Astrocyte of the spinal cord (primary cell): Measurements from ENCODE around the gene SRGAP3.
A peak's percentile ranks its signal among the peaks of the same experiment; 100 is the strongest.

ENCODE experiments used
- DNase-seq: peaks from one replicate; pipeline ENCODE4 v3.0.0; 2011; ENCODE audit warnings: low read depth, low spot score
- H3K4me3 ChIP-seq: 2 replicates; pipeline ENCODE4 v1.5.1; 2011; ENCODE audit warnings: low read depth, mild to moderate bottlenecking, low read length, moderate library complexity
- in situ Hi-C: cut with HindIII; loops from 2 replicates; pipeline ENCODE4 v1.10.0; 2017; ENCODE audit warnings: low sequenced_read_pairs
- TF ChIP-seq, protein P1 (sequence below): IDR thresholded peaks from 2 replicates; pipeline ENCODE4 v1.5.1; 2012; ENCODE audit warnings: low read depth, mild to moderate bottlenecking, low read length, inconsistent platforms

SRGAP3 gene

DNA sequence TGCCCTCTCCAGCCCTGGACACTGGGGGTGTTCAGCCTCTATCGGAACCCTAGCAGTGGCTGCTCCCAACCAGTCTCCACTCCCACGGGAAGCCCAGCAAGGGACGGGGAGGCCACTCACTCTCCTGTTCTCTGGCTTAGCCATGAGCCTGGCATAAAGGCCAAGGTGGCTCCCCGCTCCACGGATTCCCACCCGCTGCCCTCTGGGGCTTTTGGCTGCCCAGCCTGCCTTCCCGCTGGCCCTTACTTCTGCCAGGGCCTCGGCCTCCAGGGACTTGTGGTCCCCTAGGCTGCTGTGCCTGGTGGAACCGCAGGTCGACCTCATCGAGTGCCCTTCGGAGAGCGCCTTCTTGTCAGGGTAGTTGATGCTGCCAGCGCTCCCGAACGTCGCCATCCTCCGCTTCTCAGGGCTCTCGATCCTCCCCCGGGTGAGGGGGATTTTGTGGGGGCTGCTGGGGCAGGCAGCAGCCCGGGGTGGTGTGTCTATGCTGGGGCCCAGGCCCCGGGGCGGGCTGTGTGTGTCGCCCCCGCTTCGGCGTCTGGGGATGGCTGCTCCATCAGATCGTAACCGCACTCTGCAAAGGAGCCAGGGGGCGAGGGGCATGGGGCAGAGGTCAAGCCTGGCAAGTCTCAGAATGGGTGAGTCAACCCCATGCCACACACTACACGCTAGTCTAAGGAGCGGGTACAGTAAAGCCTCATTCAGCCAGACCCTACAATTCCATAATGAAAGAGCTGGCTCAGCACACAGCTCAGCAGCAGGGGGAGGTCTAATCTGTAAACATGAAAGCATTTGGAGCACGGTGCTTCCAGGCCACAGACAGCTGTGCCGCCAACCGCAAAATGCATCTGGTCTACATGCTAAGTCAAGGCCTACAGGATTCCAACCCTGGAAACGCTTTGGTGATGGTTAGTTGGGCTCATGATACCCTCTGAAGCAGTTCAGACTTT is 258.9 kb downstream of the SRGAP3 start:
- DNase-seq, result peak; percentile 79
- no peak overlapping the region for H3K4me3 ChIP-seq
- in situ Hi-C loops, result no loop called here
- TF ChIP-seq, protein P1, sequence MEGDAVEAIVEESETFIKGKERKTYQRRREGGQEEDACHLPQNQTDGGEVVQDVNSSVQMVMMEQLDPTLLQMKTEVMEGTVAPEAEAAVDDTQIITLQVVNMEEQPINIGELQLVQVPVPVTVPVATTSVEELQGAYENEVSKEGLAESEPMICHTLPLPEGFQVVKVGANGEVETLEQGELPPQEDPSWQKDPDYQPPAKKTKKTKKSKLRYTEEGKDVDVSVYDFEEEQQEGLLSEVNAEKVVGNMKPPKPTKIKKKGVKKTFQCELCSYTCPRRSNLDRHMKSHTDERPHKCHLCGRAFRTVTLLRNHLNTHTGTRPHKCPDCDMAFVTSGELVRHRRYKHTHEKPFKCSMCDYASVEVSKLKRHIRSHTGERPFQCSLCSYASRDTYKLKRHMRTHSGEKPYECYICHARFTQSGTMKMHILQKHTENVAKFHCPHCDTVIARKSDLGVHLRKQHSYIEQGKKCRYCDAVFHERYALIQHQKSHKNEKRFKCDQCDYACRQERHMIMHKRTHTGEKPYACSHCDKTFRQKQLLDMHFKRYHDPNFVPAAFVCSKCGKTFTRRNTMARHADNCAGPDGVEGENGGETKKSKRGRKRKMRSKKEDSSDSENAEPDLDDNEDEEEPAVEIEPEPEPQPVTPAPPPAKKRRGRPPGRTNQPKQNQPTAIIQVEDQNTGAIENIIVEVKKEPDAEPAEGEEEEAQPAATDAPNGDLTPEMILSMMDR, result no peak

DNA sequence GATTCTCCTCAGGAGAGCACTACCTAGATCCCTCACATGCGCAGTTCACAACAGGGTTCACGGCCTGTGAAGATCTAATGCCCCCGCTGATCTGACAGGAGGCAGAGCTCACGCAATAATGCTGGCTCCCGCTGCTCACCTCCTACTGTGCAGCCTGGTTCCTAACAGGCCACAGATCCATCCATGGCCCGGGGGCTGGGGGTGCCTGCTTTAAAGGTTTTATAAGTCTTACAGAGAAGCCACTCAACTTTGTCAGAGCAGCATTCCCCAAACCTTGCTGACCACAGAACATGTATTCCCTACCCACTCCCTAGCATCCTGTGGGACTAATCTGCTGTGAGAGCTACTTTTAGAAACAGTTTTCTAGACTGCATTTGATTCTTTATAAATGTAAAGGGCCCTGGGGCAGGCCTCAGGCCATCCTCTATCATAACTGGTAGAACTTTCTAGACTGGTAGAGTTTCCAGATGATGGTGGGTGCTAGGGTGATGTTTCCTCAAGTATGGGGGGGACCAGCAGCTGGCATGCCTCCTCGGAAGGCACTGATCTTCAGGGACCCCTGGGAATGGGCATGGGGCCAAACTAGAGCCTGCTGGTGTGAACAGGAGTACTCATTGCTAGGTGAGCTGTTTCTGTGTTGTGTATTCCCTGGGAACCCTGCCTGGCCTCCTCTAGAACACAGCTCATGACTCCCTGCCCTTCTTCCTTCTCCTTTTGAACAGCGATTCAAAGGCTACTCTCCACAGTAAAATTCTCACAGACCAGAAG is 260.5 kb downstream of the SRGAP3 start:
- no peak for DNase-seq
- TF ChIP-seq, protein P1, result no peak
- no peak overlapping the region for H3K4me3 ChIP-seq
- in situ Hi-C loops, result no loop called here

GRCh38 chr3:8988384-8988655 is 261.1 kb downstream of the SRGAP3 start:
- DNase-seq, result no peak
- H3K4me3 ChIP-seq, result no peak overlapping the region
- TF ChIP-seq, protein P1, result no peak
- in situ Hi-C loops, result no loop called here

DNA sequence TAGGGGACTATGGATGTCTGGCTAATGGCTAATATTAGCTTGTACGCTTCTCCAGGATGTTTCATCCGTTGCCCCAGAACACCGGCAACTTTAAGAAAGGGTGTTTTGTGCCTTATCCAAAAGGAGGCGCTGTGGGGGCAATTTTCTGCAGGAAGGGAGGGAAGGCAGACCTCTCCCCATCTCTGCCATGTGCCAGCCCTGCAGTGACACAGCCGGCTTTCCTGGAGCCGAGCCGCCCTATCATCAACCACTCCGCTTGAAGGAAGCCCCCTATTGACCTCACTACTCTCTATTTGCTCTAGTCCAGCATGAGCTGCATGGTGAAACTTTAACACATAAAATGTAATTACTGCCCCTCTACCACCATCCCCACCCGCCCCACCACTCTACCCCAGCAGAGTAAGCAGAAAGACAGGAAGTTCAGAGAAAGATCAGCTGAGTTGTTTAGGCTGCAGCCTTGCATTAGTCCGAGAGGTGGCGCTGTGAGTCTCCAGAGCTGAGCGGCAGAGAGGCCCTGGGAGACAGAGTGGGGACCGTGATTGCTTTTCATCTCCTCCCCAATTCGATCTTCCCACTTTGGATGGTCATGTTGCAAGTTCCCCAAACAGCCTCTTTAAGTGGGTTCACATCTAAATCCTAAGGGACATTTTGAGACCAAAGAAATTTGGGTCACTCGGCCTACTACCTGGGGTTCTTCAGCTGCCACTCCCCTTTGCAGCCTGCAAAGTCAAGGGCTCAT is 261.6 kb downstream of the SRGAP3 start:
- no peak overlapping the region for H3K4me3 ChIP-seq
- in situ Hi-C loops, result no loop called here
- peak; percentile 49 for DNase-seq
- TF ChIP-seq, protein P1, result peak; percentile 89

DNA sequence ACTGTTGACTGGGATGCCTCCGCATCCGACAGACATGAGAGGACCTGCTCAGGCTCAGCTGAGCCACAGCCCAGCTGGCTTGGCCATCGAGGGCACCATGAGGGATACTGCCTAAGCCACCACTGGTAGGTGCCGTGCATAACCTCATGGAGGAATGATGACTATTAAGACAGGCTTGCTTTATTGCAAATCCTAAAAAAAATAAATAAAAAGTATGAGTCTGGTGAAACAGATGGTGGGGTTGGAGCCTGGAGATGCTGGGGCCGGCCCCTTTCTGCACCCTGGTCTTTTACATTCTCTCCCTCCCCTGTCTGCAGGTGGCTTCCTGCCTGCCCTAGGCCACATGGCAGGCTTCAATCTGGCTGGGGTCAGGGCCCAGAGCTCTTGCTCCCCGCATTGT is 262.2 kb downstream of the SRGAP3 start:
- DNase-seq, result no peak
- H3K4me3 ChIP-seq, result no peak overlapping the region
- TF ChIP-seq, protein P1, result no peak
- in situ Hi-C loops, result no loop called here

DNA sequence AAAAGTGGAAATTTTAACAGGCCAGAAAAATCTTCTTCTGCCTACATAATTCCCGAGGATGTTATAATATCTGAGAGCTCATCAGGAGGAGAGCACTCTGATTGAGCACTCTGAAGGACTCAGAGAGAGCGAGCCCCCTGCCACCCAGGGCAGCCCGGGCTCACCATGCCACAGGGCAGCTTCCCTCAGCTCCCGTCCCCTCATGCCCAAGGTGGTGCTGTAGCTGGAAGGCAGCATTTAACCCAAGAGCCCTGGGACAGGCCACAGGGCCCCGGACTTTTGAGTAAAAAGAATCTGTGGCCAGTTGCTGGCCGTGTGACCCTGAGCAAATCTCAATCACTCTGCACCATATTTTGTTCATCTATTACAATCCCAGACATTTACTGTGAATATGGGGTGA is 262.7 kb downstream of the SRGAP3 start:
- in situ Hi-C loops, result no loop called here
- no peak for DNase-seq
- TF ChIP-seq, protein P1, result no peak
- H3K4me3 ChIP-seq, result no peak overlapping the region
